ENCODE measurements around the gene GUCY2F. TPM values are rescaled to one million over a fixed set of nuclear protein-coding genes. Genes with fewer than 3 reads are reported as not detected.

The GUCY2F gene
- total RNA-seq, 1 experiment from 2014 or later = not detected

GRCh38 chrX:109343671-109344070 lies 138.2 kb downstream of the GUCY2F start:
- Mint-ChIP-seq H3K9me3 (ENCODE audit: unreplicated experiment) (no peaks in the 10 kb centered on the region), H3K4me1 (ENCODE audit: insufficient read depth, unreplicated experiment) (no peaks in the 10 kb centered on the region), H3K36me3 (ENCODE audit: insufficient read depth, unreplicated experiment) (no peaks in the 10 kb centered on the region), H3K27ac (ENCODE audit: low read depth, unreplicated experiment) (no peak overlapping the region), H3K4me3 (ENCODE audit: unreplicated experiment) (no peak overlapping the region), H3K27me3 (ENCODE audit: insufficient read depth, unreplicated experiment) (peaks cover 11% of the 10 kb centered on the region)
- intact Hi-C loops (cut with micrococcal nuclease) = no loop called here
- no peak for TF ChIP-seq CTCF (IDR thresholded peaks at IDR 0.05; ENCODE audit: unreplicated experiment)
- no TSS peak for BruUV-seq (replicated peaks)
- POLR2A ChIA-PET = interaction anchor here (0.8 kb wide), 1 partner anchor 11 kb away, joined by 4 read pairs; no protein-coding TSS in a partner anchor
- CTCF ChIA-PET = no interaction called here
- DNase-seq (ENCODE audit: unreplicated experiment) = no peak

GRCh38 chrX:109336141-109336540 lies 145.7 kb downstream of the GUCY2F start:
- peaks cover 22% of the 10 kb centered on the region for H3K9me3 Mint-ChIP-seq (ENCODE audit: unreplicated experiment)

GRCh38 chrX:109327251-109327650 lies 154.6 kb downstream of the GUCY2F start:
- DNase-seq (ENCODE audit: unreplicated experiment) = no peak
- H3K36me3 Mint-ChIP-seq (ENCODE audit: insufficient read depth, unreplicated experiment) = no peaks in the 10 kb centered on the region
- BruUV-seq (replicated peaks) = no TSS peak
- H3K4me1 Mint-ChIP-seq (ENCODE audit: insufficient read depth, unreplicated experiment) = no peaks in the 10 kb centered on the region
- peaks cover 65% of the 10 kb centered on the region for H3K27me3 Mint-ChIP-seq (ENCODE audit: insufficient read depth, unreplicated experiment)
- peaks cover 14% of the 10 kb centered on the region for H3K9me3 Mint-ChIP-seq (ENCODE audit: unreplicated experiment)
- CTCF ChIA-PET = no interaction called here
- POLR2A ChIA-PET = no interaction called here
- no peak for TF ChIP-seq CTCF (IDR thresholded peaks at IDR 0.05; ENCODE audit: unreplicated experiment)
- H3K4me3 Mint-ChIP-seq (ENCODE audit: unreplicated experiment) = no peak overlapping the region
- intact Hi-C loops (cut with micrococcal nuclease) = no loop called here
- H3K27ac Mint-ChIP-seq (ENCODE audit: low read depth, unreplicated experiment) = no peak overlapping the region

More at GRCh38 chrX:109336141-109336540, 145.7 kb downstream of the GUCY2F start:
- no peak for DNase-seq (ENCODE audit: unreplicated experiment)
- Mint-ChIP-seq H3K4me3 (ENCODE audit: unreplicated experiment) (no peak overlapping the region), H3K27ac (ENCODE audit: low read depth, unreplicated experiment) (no peak overlapping the region), H3K36me3 (ENCODE audit: insufficient read depth, unreplicated experiment) (no peaks in the 10 kb centered on the region), H3K27me3 (ENCODE audit: insufficient read depth, unreplicated experiment) (peaks cover 45% of the 10 kb centered on the region), H3K4me1 (ENCODE audit: insufficient read depth, unreplicated experiment) (no peaks in the 10 kb centered on the region)
- POLR2A ChIA-PET = no interaction called here
- CTCF ChIA-PET = no interaction called here
- intact Hi-C loops (cut with micrococcal nuclease) = no loop called here
- BruUV-seq (replicated peaks) = no TSS peak
- TF ChIP-seq CTCF (IDR thresholded peaks at IDR 0.05; ENCODE audit: unreplicated experiment) = no peak

Other genes starting within 250 kb of the GUCY2F start
- gene NXT2, start 54.8 kb upstream of the GUCY2F start, total RNA-seq (2022) = 6.9 and 9.6 TPM in 2 replicates
- gene KCNE5, start 143.1 kb upstream of the GUCY2F start, total RNA-seq (2022) = 0.64 and 1.4 TPM in 2 replicates